H1 (cell line): ENCODE measurements around the gene FARS2.

Source experiments
- ASH2L ChIP-seq: fragments of 200-600, 300-600 bp; sonication (generic); IDR thresholded peaks from one replicate; pipeline ENCODE4 v1.7.1; 2017; ENCODE audit warnings: low read length
- ATF3 ChIP-seq: IDR thresholded peaks from 2 replicates; pipeline ENCODE4 v1.6.1; 2011; ENCODE audit warnings: low read depth, mild to moderate bottlenecking, low read length; ENCODE audit not compliant: insufficient read depth
- CHD7 ChIP-seq: fragments of 300-600 bp; sonication (generic); IDR thresholded peaks from 2 replicates; pipeline ENCODE4 v1.7.1; 2012; ENCODE audit warnings: low read length, moderate library complexity, mild to moderate bottlenecking, inconsistent platforms; ENCODE audit not compliant: insufficient replicate concordance
- CTCF ChIP-seq, 3 experiments: IDR thresholded peaks; 1 replicate in 2 of 3; 2 replicates in 1 of 3; pipeline versions ENCODE4 v1.5.1 to v1.6.1; 2011; ENCODE audit warnings: low read length in 3 of 3, mild to moderate bottlenecking in 3 of 3, inconsistent platforms in 2 of 3, low read depth in 1 of 3, moderate library complexity in 1 of 3; ENCODE audit not compliant: insufficient read depth in 1 of 3; ENCODE audit errors: control extremely low read depth in 1 of 3
- E2F6 ChIP-seq: IDR thresholded peaks from 2 replicates; pipeline ENCODE4 v1.6.1; 2012; ENCODE audit warnings: inconsistent platforms
- EP300 ChIP-seq, 2 experiments: IDR thresholded peaks; 1 replicate in 1 of 2; 2 replicates in 1 of 2; pipeline ENCODE4 v1.6.1; 2011 to 2012; ENCODE audit warnings: low read depth in 2 of 2, low read length in 2 of 2, mild to moderate bottlenecking in 2 of 2, borderline replicate concordance in 1 of 2, inconsistent platforms in 1 of 2, moderate library complexity in 1 of 2
- POLR2A ChIP-seq, 2 experiments: IDR thresholded peaks; 1 replicate in 1 of 2; 2 replicates in 1 of 2; pipeline ENCODE4 v1.6.1; 2011; ENCODE audit warnings: low read depth in 2 of 2, low read length in 2 of 2, mild to moderate bottlenecking in 2 of 2; ENCODE audit errors: control extremely low read depth in 1 of 2
- POLR2AphosphoS5 ChIP-seq: IDR thresholded peaks from 2 replicates; pipeline ENCODE4 v1.6.1; 2011; ENCODE audit warnings: low read depth, low read length
- RAD21 ChIP-seq, 2 experiments: IDR thresholded peaks in 1 of 2; conservative IDR thresholded peaks in 1 of 2; 2 replicates each; pipeline ENCODE4 v1.6.1; 2011; ENCODE audit warnings: low read depth in 2 of 2, low read length in 2 of 2, improper control_type of control experiment in 1 of 2, inconsistent platforms in 1 of 2, mild to moderate bottlenecking in 1 of 2, moderate library complexity in 1 of 2
- RFX5 ChIP-seq: IDR thresholded peaks from 2 replicates; pipeline ENCODE4 v1.6.1; 2011; ENCODE audit warnings: low read depth, low read length, improper control_type of control experiment, borderline replicate concordance
- SP1 ChIP-seq: IDR thresholded peaks from 2 replicates; pipeline ENCODE4 v1.6.1; 2011; ENCODE audit warnings: low read depth, low read length
- SP4 ChIP-seq: IDR thresholded peaks from 2 replicates; pipeline ENCODE4 v1.6.1; 2012; ENCODE audit warnings: low read length, inconsistent platforms
- ZNF274 ChIP-seq: IDR thresholded peaks from 2 replicates; pipeline ENCODE4 v1.7.0; 2012; ENCODE audit warnings: low read length, borderline replicate concordance; ENCODE audit errors: extremely low read depth

- TF ChIP-seq CTCF (IDR thresholded peaks at IDR 0.05; ENCODE audit: control extremely low read depth in 1 of 3, insufficient read depth in 1 of 3, low read depth in 1 of 3, low read length in 3 of 3) (no peak), RAD21 (IDR thresholded peaks at IDR 0.05 in 1 of 2, conservative IDR thresholded peaks at IDR 0.05 in 1 of 2; ENCODE audit: low read depth in 2 of 2, low read length in 2 of 2) (no peak), E2F6 (no peak), ATF3 (no peak), SP4 (no peak), ZNF274 (no peak), POLR2AphosphoS5 (no peak), ASH2L (no peak), EP300 (IDR thresholded peaks at IDR 0.05; ENCODE audit: borderline replicate concordance in 1 of 2, low read depth in 2 of 2, low read length in 2 of 2) (no peak), SP1 (no peak), POLR2A (IDR thresholded peaks at IDR 0.05; ENCODE audit: control extremely low read depth in 1 of 2, low read depth in 2 of 2, low read length in 2 of 2) (no peak), RFX5 (no peak), CHD7 (no peak)
Observed at GRCh38 chr6:5745081-5745480, 483.8 kb downstream of the FARS2 start.
